Suprapubic skin (tissue), 4 donors: ENCODE results near the gene FZD4. TPM values are rescaled to one million over a fixed set of nuclear protein-coding genes. Genes with fewer than 3 reads are reported as not detected.

ENCODE experiments used
- DNase-seq, 2 donors: peaks; one replicate each; pipeline ENCODE4 v3.0.0-alpha.2; 2019; ENCODE audit warnings: low spot score in 2 of 2
- H3K27ac ChIP-seq: fragments of 200-600 bp; sonication (generic); one replicate; pipeline ENCODE4 v1.5.1; 2019
- H3K27me3 ChIP-seq: fragments of 200-600 bp; sonication (generic); one replicate; pipeline ENCODE4 v1.5.1; 2019
- H3K36me3 ChIP-seq: fragments of 200-600 bp; sonication (generic); one replicate; pipeline ENCODE4 v1.5.1; 2019
- H3K4me1 ChIP-seq: fragments of 200-600 bp; sonication (generic); one replicate; pipeline ENCODE4 v1.5.1; 2019
- H3K4me3 ChIP-seq: fragments of 200-600 bp; sonication (generic); one replicate; pipeline ENCODE4 v1.5.1; 2019; ENCODE audit warnings: mild to moderate bottlenecking
- H3K9me3 ChIP-seq: fragments of 200-600 bp; sonication (generic); one replicate; pipeline ENCODE4 v1.5.1; 2019
- CTCF ChIP-seq, 2 donors: fragments of 200-600 bp in 1 of 2; fragments of 450-650 bp in 1 of 2; sonication (generic) in 1 of 2; IDR thresholded peaks; one replicate each; pipeline ENCODE4 v1.5.1; 2016 to 2019; ENCODE audit warnings: antibody characterized with exemption in 2 of 2, mild to moderate bottlenecking in 1 of 2, moderate library complexity in 1 of 2
- EP300 ChIP-seq: sonication (generic); formaldehyde crosslinking; IDR thresholded peaks from one replicate; pipeline ENCODE4 v1.6.1; 2017; ENCODE audit warnings: antibody characterized with exemption
- POLR2A ChIP-seq, 2 donors: fragments of 450-650 bp; IDR thresholded peaks; one replicate each; pipeline ENCODE4 v1.6.1; 2017; ENCODE audit warnings: antibody characterized with exemption in 2 of 2, mild to moderate bottlenecking in 2 of 2, moderate library complexity in 2 of 2
- POLR2AphosphoS5 ChIP-seq, 3 donors: sonication (generic); formaldehyde crosslinking; IDR thresholded peaks; one replicate each; pipeline ENCODE4 v1.6.1; 2017; ENCODE audit warnings: antibody characterized with exemption in 3 of 3
- WGBS: methylation state at CpG from one replicate; pipeline ENCODE4 v1.1.5; 2018; 5-methylcytosine and 5-hydroxymethylcytosine counted together
- total RNA-seq, 4 donors: library from RNA; depleted of rRNA; stranded (reverse); fragments of >200 nt; gene quantifications; one replicate each; pipeline ENCODE4 v1.1.0, GENCODE V29; 2016

FZD4 gene
- total RNA-seq, 4 donors from 2014 or later, result 9.1 to 25.2 (median 15.5) TPM

- DNase-seq, result no peak
- H3K36me3 ChIP-seq, result no peaks in the 10 kb centered on the region
- H3K9me3 ChIP-seq, result no peaks in the 10 kb centered on the region
- no peak for TF ChIP-seq POLR2AphosphoS5 (IDR thresholded peaks at IDR 0.05)
- TF ChIP-seq POLR2A (IDR thresholded peaks at IDR 0.05), result no peak
- no peak for TF ChIP-seq EP300
- no peak for TF ChIP-seq CTCF (IDR thresholded peaks at IDR 0.05)
- 90% methylated on average over 4 of the region's 4 CpGs for WGBS
- peaks cover 7% of the 10 kb centered on the region for H3K4me1 ChIP-seq
- no peak overlapping the region for H3K27ac ChIP-seq
- no peaks in the 10 kb centered on the region for H3K27me3 ChIP-seq
- no peak overlapping the region for H3K4me3 ChIP-seq
These were observed 33.2 kb upstream of the FZD4 start for GRCh38 chr11:86988351-86988881.

- peaks cover 5% of the 10 kb centered on the region for H3K4me1 ChIP-seq
- no peak for DNase-seq
- no peaks in the 10 kb centered on the region for H3K36me3 ChIP-seq
- no peaks in the 10 kb centered on the region for H3K27me3 ChIP-seq
- 82% methylated on average over 1 of the region's 1 CpG for WGBS
- TF ChIP-seq EP300 (no peak), CTCF (IDR thresholded peaks at IDR 0.05) (no peak), POLR2A (IDR thresholded peaks at IDR 0.05) (no peak), POLR2AphosphoS5 (IDR thresholded peaks at IDR 0.05) (no peak)
- H3K27ac ChIP-seq, result no peak overlapping the region
- no peak overlapping the region for H3K4me3 ChIP-seq
- no peaks in the 10 kb centered on the region for H3K9me3 ChIP-seq
These were observed 32.5 kb upstream of the FZD4 start for GRCh38 chr11:86987679-86988078.

- H3K27ac ChIP-seq, result no peak overlapping the region
- H3K27me3 ChIP-seq, result no peaks in the 10 kb centered on the region
- TF ChIP-seq CTCF (IDR thresholded peaks at IDR 0.05), result no peak
- TF ChIP-seq POLR2AphosphoS5 (IDR thresholded peaks at IDR 0.05), result no peak
- TF ChIP-seq POLR2A (IDR thresholded peaks at IDR 0.05), result no peak
- no peak for TF ChIP-seq EP300
- no peak overlapping the region for H3K4me3 ChIP-seq
- DNase-seq, result no peak
- no peaks in the 10 kb centered on the region for H3K9me3 ChIP-seq
- 46% methylated on average over 4 of the region's 4 CpGs for WGBS
- no peaks in the 10 kb centered on the region for H3K36me3 ChIP-seq
- H3K4me1 ChIP-seq, result peaks cover 5% of the 10 kb centered on the region
These were observed 29.5 kb upstream of the FZD4 start for GRCh38 chr11:86984701-86985100.

GRCh38 chr11:86983021-86983488, 27.9 kb upstream of the FZD4 start:
- no peaks in the 10 kb centered on the region for H3K9me3 ChIP-seq
- H3K27ac ChIP-seq, result no peak overlapping the region

More at GRCh38 chr11:86983021-86983488, 27.9 kb upstream of the FZD4 start:
- Histone ChIP-seq H3K36me3 (no peaks in the 10 kb centered on the region), H3K27me3 (no peaks in the 10 kb centered on the region), H3K4me3 (no peak overlapping the region), H3K4me1 (peaks cover 5% of the 10 kb centered on the region)
- DNase-seq, result no peak
- TF ChIP-seq EP300, result no peak
- TF ChIP-seq POLR2A (IDR thresholded peaks at IDR 0.05), result no peak
- TF ChIP-seq POLR2AphosphoS5 (IDR thresholded peaks at IDR 0.05), result no peak
- no peak for TF ChIP-seq CTCF (IDR thresholded peaks at IDR 0.05)
- 56% methylated on average over 4 of the region's 4 CpGs for WGBS
